ENCODE measurements around the gene PNPO. TPM values are rescaled to one million over a fixed set of nuclear protein-coding genes. Genes with fewer than 3 reads are reported as not detected.

The PNPO gene
- polyA plus RNA-seq, 1 of the 3 experiments (the other 2 are of a cell fraction), result 26.1 TPM

GRCh38 chr17:47996201-47996600 lies 54.8 kb downstream of the PNPO start:
- H3K4me1 ChIP-seq (ENCODE audit: control insufficient read depth in 1 of 2, insufficient read depth in 2 of 2, low read depth in 1 of 2, low read length in 1 of 2), result peaks cover 10 to 74% of the 10 kb centered on the region in 2 experiments; a peak in 3 of 4 replicates
- H3K9ac ChIP-seq, result no peak overlapping the region
- no peak overlapping the region for H2AFZ ChIP-seq (ENCODE audit: low read depth)
- H3K27ac ChIP-seq (ENCODE audit: low read depth in 2 of 2, low read length in 1 of 2), result peak overlapping the region in 1 of 2 experiments; percentile 94; a peak in 2 of 4 replicates
- H3K4me2 ChIP-seq, result no peak overlapping the region
- H3K9me3 ChIP-seq, result no peaks in the 10 kb centered on the region
- peaks cover under 1% of the 10 kb centered on the region for H3F3A ChIP-seq (replicated peaks; ENCODE audit: insufficient read depth)
- H3K4me3 ChIP-seq (ENCODE audit: low read depth in 2 of 2, low read length in 1 of 2), result no peak overlapping the region; a peak in 1 of 4 replicates
- ChIA-PET POLR2A (interaction anchor here (1.1 to 5.0 kb wide), 4 partner anchors 9 to 21 kb away, joined by 3 to 44 read pairs (median 12); no protein-coding TSS in a partner anchor), CTCF (interaction anchor here (0.6 to 41.8 kb wide), 6 partner anchors 9 to 48 kb away, joined by 3 to 1752 read pairs (median 4); partner anchors contain the start of gene CDK5RAP3)
- no peaks in the 10 kb centered on the region for H3K79me2 ChIP-seq (ENCODE audit: insufficient read depth)
- DNase-seq, result peak; percentile 88
- 63% methylated on average over 9 of the region's 9 CpGs for WGBS (ENCODE audit: low lambda C conversion rate)
- no peaks in the 10 kb centered on the region for H3K27me3 ChIP-seq (ENCODE audit: insufficient read depth)
- H3K9me2 ChIP-seq, result no peaks in the 10 kb centered on the region
- H4K20me1 ChIP-seq (ENCODE audit: insufficient read depth), result no peaks in the 10 kb centered on the region
- H3K36me3 ChIP-seq (replicated peaks in 1 of 2; ENCODE audit: control insufficient read depth in 1 of 2, insufficient read depth in 2 of 2, low read length in 1 of 2), result no peaks in the 10 kb centered on the region
- TF ChIP-seq TEAD4 (IDR thresholded peaks at IDR 0.05; ENCODE audit: borderline replicate concordance, insufficient read depth) (no peak), FOSL2 (IDR thresholded peaks at IDR 0.05; ENCODE audit: borderline replicate concordance, low read depth) (no peak), GABPA (IDR thresholded peaks at IDR 0.05; ENCODE audit: low read depth) (no peak), RCOR1 (IDR thresholded peaks at IDR 0.05; ENCODE audit: low read length) (peak; percentile 86), JUND (IDR thresholded peaks at IDR 0.05) (no peak), RXRA (IDR thresholded peaks at IDR 0.05; ENCODE audit: borderline replicate concordance, low read depth) (no peak), USF2 (IDR thresholded peaks at IDR 0.05; ENCODE audit: borderline replicate concordance, low read depth, low read length) (no peak), MXI1 (IDR thresholded peaks at IDR 0.05; ENCODE audit: low read depth, low read length) (peak; percentile 46; the same call in 1 of the 2 replicates), IRF3 (IDR thresholded peaks at IDR 0.05; ENCODE audit: low read depth, low read length) (no peak), EZH2phosphoT487 (IDR thresholded peaks at IDR 0.05; ENCODE audit: borderline replicate concordance, low read depth) (no peak), MEF2A (IDR thresholded peaks at IDR 0.05; ENCODE audit: borderline replicate concordance, low read depth) (no peak), NRF1 (IDR thresholded peaks at IDR 0.05; ENCODE audit: low read depth, low read length) (no peak), ELF1 (IDR thresholded peaks at IDR 0.05) (no peak), RAD21 (IDR thresholded peaks at IDR 0.05; ENCODE audit: low read length) (peak; percentile 40), FOXM1 (IDR thresholded peaks at IDR 0.05; ENCODE audit: low read depth) (no peak), YY1 (IDR thresholded peaks at IDR 0.05; ENCODE audit: low read depth) (no peak), SIN3A (IDR thresholded peaks at IDR 0.05; ENCODE audit: borderline replicate concordance, low read depth, low read length) (no peak), USF1 (IDR thresholded peaks at IDR 0.05; ENCODE audit: borderline replicate concordance, low read depth) (no peak), RFX5 (IDR thresholded peaks at IDR 0.05; ENCODE audit: low read length) (0 out of 2 replicates have a peak, but pooled peaks have one; percentile 38), TAF1 (IDR thresholded peaks at IDR 0.05; ENCODE audit: borderline replicate concordance, low read depth, low read length) (no peak), MAX (IDR thresholded peaks at IDR 0.05; ENCODE audit: low read depth) (no peak), GATA2 (CRISPR knock-in tag; IDR thresholded peaks at IDR 0.05) (peak; percentile 98), ZBTB33 (IDR thresholded peaks at IDR 0.05; ENCODE audit: borderline replicate concordance, low read depth) (no peak), POLR2AphosphoS5 (IDR thresholded peaks at IDR 0.05; ENCODE audit: low read depth, low read length) (peak; percentile 53), CHD2 (IDR thresholded peaks at IDR 0.05; ENCODE audit: low read length, partially characterized antibody) (peak; percentile 68), TCF12 (IDR thresholded peaks at IDR 0.05) (peak; percentile 72), NFIC (IDR thresholded peaks at IDR 0.05; ENCODE audit: borderline replicate concordance) (no peak)
